GM21360 (cell line): ENCODE data around the gene BOK.
"Not testable (repeated sequence)": the region's sequence is repeated elsewhere in the genome, so short reads cannot be mapped to it uniquely, and the experiment has no call there.

ENCODE experiments used
- ATAC-seq: cut with Tn5 transposase; IDR thresholded peaks from one replicate; pipeline ENCODE4 v1.9.1; 2021; ENCODE audit warnings: mild to moderate bottlenecking, moderate library complexity; ENCODE audit not compliant: unreplicated experiment

BOK gene

DNA sequence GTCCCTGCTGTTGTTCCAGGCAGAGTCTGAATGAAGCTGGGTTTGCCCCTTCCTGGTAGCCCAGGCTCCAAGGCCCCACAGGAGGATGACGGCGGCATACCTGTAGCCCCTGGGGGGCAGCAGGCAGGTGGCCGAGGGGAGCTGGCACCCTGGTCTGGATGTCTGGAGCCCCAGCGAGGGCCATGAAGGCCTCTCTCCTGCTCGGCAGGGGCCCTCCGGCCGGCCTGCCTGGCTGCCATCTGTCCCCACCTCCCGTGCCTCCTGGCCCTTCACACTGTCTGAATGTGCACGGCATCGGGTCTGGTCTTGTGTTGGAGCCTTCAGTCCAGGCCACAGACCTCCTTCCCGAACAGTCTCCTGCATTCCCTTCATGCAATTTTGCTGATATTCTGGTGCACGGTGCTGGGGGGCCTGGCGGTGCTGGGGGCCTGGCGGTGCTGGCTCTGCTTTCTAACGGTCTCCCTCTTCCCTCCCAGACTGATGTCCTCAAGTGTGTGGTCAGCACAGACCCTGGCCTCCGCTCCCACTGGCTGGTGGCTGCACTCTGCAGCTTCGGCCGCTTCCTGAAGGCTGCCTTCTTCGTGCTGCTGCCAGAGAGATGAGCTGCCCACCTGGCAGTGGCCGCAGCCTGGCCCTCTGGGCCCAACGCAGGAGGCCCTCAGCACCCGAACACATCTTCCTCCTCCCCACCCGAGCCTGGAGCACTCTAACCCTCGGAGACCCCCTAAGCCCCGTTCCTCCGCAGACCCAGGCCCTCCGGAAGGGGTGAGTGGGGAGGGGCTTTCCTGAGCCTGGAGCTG is 13.5 kb downstream of the BOK start:
- no peak for ATAC-seq

DNA sequence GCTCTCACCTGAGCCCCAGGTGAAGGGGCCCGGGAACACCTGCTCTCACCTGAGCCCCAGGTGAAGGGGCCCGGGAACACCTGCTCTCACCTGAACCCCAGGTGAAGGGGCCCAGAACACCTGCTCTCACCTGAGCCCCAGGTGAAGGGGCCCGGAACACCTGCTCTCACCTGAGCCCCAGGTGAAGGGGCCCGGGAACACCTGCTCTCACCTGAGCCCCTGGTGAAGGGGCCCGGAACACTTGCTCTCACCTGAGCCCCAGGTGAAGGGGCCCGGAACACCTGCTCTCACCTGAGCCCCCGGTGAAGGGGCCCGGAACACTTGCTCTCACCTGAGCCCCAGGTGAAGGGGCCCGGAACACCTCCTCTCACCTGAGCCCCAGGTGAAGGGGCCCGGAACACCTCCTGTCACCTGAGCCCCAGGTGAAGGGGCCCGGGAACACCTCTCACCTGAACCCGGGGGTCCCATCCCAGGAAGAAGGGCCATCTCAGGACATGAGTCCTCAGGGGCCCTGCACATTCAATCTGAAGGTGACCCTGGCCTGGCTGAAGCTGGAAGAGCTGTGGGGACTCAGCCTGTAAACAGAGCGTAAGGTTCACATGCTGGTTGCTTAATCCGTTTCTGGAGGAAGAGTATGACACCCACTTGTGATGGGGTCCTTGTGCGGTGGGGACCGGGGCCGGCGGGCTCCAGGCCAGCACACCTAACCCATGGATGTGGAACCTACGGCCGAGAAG is 14.5 kb downstream of the BOK start:
- ATAC-seq = not testable (repeated sequence)

DNA sequence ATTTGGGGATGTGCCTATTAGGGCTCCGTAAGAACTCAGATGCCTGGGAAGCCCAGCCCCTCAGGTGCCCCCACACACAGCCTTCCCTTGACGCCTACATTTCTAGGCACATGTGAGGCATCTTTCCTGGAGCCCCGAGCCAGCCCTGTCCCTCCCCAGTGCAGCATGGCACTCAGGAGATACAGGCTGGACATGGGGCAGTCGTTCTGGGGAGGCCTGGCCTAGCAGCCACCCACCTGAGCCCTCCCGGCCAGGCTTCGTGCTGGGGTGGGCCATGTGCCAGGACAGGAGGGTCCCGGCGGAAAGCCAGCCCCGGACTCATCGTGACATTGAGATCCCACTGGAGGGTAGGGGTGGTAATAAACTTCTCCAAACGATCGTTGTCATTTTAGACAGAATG is 15.2 kb downstream of the BOK start:
- ATAC-seq = no peak

DNA sequence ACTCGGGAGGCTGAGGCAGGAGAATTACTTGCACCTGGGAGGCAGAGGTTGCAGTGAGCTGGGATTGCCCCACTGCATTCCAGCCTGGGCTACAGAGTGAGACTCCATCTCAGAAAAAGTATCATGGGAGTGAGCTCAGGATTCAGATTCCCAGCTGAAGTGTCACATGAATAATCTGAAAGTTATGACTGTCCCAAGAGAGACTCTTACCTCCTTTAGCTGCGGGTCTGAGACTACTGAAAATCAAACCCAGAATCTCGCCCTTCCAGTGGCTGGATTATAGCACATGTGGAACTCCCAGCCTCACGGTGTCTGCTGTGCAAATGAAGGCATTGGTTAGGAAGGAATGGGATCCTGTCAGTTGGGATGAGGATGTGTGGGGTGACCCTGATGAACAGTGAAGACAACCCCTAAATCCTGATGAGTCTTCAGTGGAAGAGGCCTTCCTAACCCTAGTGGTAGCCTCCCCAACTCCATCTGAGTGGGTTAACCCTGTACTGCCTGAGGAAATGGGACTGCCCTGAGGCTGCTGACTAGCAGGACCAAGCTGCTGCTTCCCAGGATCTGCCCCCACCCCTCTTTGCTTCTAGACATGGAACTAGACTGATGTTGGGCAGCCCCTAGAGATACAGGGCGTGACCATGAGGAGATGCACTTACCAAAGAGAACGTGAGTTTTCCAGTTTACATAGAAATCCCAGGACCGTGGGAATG is 16.5 kb downstream of the BOK start:
- ATAC-seq = no peak

DNA sequence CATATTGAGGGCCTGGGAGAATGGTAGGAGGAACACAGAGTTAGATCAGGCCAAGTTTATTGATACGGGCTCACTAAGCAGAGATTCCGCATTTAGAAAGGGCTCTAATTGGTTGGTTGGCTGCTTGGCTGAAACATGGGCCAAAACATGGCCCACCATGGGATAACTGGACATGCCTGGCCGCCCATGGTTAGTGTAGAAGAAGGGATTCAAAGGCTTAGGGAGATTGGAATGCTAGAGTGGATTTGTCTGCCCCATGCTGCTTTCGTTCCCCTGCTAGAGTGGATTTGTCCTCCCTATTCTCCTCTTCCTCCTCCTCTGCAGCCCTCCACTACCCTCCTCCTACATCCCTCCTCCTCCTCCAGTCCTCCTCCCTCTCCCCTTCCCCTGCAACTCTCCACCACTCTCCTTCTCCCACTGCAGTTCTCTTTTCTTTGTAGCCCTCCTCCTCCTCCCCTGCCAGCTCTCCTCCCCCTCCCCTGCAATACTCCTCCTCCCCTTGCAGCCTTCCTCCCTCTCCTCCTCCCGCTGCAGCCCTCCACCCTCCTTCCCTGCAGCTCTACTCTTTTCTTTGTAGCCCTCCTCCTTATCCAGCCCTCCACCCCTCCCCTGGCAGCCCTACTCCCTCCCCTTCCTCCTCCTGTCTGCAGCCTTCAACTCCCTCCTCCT is 17.2 kb downstream of the BOK start:
- ATAC-seq = no peak

DNA sequence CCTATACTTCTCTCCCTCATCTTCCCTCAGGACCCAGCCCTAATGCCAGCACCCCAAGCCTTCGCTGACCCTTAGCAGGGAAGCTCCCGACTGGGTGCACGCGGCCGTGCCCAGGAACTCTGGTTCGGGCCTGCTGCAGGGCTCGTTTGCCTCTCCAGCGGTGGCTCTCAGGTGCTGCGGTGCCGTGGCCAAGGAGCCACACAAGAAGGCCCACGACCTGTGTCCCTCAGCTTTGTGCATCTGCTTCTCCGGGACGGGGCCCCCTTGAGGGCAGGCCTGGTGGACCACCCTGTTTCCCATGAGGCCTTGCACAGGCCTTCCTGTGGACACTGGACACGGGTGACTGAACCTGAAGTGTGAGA is 17.7 kb downstream of the BOK start:
- no peak for ATAC-seq

DNA sequence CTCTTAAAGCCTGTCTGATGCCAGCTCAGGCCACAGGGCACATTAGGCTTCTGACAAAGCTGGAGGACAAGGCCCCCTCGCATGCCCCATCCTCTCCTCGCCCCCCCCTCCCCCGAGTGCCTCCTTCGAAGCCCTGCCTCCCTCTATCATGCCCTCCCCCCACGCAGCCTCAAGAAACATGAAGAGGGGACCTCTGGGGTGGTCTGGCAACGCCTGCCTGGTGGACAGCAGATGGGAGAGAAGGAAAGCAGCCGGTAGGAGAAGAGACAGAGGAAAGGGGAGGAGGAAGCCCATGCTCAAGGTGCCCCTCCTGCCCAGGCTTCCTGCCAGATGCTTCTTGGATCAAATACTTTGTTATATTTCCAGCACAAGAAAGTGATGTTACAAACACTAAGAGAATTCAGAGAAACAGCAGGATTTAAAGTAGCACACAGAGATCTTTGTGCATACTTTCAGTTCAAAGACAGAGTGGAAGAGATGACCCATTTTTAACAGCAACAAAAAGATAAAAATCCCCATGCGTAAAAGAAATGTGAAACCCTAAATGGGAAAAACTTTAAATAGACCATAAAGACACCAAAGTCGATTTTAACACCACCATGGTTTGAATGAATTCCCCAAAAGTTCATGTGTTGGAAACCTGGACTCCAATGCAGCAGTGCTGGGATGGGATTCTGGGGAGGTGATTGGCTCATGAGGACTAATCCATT is 19.0 kb downstream of the BOK start:
- ATAC-seq = no peak

DNA sequence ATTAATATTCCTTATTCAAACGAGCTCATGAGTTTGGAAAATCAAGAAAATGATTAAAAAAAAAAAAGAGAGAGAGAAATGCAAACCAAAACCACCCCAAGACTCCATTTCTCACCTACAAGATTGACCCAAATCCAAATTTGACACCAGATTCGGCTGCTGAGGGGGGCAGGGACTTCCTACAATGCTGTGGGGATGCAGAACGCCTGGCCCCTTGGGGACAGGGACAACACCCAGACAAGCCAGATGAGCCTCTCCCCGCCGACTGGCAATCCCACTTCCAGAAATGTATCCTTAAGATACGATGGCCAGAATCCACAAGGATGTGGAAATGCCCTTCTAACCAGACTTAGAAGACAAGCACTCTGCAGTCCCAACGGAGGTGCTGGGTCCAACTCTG is 20.7 kb downstream of the BOK start:
- no peak for ATAC-seq

DNA sequence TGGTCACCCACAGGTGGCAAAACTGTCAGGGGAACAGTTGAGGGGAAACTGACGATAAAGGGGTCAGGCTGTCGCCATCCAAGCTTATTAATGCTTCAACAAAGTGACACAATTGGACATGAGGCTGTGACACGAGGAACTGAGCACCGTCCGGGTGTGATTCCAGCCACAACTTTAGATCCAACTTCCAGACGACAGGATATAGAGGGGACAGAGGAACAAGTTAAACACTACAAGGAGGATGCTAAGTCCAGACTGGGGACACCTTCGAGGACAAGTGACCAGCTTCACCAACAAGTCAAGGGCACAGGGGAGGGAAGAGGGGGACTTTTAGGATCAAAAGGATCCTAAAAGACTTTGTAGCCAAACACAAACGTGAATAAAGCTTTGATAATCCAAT is 23.8 kb downstream of the BOK start:
- ATAC-seq = no peak

DNA sequence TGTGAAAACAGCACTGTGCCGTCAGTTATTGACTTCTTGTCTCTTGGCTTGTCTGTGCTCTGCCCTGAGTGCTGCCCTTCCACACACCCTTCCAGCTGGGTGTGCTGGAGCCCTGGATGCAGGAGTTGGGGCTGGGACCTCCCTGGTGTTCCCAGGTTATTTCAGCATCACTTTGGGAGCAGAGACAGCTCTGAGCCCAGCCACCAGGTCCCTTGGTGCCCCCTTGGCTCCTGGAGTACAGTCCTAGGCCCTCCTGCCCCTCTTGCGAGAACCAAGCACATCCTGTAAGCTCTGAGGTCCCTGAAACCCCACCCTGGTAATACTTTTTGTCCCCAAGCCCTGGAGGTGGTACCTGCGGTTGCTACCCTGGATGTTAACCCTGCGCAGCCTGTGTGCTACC is 24.3 kb downstream of the BOK start:
- ATAC-seq = no peak

DNA sequence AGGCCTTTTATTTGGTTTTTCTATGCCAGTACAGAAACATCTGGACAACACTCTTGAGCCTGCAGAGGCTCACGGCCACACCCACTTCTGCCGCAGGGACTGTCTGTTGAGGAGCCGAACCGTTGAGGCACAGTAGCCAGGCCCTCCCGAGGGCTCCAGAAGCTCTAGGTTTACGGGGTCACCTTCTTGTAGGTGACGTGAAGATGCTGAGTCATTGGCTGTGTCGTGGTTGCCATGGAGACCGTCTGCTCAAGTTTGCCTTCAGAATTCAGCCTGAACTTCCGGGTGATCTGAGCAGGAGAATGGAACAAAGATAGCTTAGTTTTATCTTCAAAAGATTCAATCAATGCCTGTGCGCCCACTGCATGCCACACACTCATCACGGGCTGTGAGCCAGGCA is 25.9 kb downstream of the BOK start:
- ATAC-seq = no peak

DNA sequence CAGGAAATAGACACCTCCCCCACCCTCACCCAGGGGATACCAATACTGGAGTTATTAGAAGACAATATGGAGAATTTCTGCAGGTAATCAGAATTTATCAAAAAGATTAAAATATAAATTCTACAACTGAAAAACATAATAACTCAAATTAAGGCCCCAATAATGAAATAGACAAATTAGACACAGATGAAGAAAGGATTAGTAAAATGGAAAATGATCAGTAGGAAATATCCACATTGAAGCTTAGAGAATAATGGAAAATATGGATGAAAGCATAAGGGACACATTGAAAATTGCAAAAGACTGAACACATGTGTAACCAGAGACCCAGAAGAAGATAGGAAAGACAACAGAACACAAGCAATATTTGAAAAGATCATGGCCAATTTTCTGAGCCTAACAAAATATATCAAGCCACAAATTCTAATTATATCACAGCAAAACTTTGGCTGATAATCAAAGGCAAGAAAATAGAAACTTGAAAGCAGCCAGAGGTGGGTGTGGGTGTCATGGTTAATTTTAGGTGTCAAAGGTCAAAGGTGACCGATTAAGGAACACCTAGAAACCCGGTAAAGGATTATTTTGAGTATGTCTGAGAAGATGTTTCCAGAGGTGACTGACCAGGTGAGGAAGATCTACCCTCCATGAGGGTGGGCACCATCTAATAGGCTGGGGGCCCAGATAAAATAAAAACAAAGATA is 28.2 kb downstream of the BOK start:
- no peak for ATAC-seq

DNA sequence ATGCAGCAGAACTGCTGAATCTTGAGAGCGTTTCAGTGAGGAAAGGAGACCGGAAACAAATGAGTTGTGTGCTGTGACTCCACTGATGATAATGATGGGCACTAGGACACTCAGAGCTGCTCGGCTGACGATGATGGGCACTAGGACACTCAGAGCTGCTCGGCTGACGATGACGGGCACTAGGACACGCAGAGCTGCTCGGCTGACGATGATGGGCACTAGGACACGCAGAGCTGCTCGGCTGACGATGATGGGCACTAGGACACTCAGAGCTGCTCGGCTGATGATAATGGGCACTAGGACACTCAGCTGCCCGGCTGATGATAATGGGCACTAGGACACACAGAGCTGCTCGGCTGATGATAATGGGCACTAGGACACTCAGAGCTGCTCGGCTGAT is 31.3 kb downstream of the BOK start:
- not testable (repeated sequence) for ATAC-seq

DNA sequence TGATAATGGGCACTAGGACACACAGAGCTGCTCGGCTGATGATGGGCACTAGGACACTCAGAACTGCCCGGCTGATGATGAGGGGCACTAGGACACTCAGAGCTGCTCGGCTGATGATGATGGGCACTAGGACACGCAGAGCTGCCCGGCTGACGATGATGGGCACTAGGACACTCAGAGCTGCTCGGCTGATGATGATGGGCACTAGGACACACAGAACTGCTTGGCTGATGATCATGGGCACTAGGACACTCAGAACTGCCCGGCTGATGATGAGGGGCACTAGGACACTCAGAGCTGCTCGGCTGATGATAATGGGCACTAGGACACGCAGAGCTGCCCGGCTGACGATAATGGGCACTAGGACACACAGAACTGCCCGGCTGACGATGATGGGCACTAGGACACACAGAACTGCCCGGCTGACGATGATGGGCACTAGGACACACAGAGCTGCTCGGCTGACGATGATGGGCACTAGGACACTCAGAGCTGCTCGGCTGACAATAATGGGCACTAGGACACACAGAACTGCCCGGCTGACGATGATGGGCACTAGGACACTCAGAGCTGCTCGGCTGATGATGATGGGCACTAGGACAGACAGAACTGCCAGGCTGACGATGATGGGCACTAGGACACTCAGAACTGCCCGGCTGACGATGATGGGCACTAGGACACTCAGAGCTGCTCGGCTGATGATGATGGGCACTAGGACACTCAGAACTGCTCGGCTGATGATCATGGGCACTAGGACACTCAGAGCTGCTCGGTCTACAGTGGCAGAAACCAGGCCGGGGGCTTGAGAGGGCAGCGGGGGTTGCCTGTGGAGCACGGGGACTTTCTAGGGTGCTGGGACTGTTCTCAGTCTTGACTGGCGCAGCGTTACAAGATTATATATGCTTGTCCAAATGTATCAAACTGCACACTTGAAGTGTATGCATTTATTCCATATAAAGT is 32.2 kb downstream of the BOK start:
- not testable (repeated sequence) for ATAC-seq

DNA sequence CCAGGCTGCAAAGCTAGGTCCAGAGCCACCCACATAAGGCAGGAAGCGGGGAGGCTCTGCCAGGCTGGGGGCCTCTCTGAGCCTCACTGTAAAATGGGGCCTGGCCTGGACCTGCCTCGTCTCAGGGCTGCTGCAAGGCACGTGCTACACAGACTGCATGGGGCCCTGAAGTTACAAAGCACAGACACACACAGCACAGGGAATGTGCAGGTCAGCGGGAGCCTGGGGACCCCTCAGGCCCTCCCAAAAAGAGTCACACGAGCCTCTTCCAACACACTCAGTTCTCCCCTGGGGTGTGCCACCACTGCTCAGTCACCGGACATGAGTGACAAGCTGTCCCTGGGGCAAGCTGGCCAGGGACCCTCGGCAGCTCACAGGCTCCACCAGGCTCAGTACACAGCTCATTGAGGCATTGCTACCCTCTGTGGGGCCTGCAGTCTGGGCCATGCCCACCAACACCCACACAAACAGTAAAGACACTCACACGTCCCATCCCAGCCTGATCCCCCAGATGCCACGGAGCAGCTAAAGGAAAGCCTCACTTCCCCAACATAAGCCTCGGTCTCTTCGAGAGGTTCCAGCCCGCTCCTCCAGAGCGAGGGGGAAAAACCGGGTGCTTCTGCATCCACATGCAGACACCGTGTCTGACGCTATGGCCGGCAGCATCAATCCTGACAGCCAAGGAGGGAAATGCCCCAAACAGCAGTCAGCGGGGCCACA is 33.7 kb downstream of the BOK start:
- no peak for ATAC-seq

DNA sequence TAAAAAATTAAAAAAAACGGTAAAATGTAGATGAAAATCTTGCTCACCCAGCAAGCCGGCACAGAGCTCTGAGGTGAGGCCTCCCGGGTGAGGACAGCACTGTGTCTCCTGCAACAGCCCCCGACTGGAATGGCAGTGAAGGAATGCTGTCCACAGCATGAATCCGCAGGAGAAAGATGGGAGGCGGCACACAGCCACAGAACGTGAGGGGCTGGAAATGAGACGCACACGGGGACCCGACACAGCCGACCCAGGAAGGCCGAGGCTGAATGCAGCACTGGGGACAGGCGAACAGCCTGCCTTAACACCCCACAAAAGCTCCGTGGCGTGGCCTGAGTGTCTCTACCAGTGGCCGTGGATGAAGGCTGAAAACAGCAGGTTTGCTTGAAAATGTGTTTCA is 34.7 kb downstream of the BOK start:
- ATAC-seq = no peak

DNA sequence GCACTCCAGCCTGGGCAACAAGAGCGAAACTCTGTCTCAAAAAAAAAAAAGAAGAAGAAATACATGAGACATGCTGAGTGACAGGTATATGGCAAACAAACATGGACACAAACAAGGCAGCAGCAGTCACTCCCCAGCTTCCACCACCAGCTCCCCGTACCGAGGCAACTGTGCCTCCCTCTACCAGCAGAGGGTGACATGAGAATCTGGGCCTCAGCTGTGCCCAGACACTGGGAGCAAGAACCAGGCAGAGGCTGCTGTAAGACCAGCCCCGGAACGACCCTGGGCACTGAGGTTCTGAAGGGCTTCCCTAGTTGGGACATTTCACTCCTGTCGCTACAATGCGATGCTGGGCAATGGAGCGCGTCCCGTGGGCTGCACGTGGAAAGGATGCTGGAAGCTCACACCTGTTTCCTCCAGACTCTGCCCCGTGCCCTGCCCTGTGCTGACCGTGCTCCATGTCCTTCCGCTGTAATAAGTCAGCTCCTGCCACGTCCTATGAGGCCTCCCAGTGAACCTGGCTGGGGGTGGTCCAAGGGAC is 37.1 kb downstream of the BOK start:
- ATAC-seq = no peak

DNA sequence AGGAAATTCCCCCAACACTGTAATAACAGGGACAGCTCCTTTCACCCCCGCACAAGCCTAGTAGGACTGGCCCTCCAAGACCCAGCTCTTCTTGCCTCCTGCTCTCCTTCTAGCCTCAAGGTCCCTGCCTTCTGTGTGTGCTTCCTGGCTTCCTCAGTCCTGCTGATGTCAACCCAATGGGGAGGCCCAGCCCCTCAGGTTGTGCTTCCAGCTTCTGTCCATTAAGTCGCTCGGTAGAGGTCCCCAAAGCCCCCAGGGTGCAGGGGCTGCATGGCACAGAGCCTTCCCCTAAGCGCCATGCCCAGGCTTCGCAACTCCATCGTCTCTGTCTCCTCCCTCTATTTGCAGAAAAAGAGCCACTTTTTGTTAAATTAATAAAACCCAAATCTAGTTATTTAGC is 39.0 kb downstream of the BOK start:
- ATAC-seq = no peak
